SK-N-SH (cell line): ENCODE results near the gene SAMD8. TPM values are rescaled to one million over a fixed set of nuclear protein-coding genes. Genes with fewer than 3 reads are reported as not detected.

ENCODE experiments used
- CTCF ChIA-PET: fragments of 300-600, 350-600 bp; formaldehyde crosslinking; extraction: SDS; loops from one replicate; lab custom pipeline; 2021; lab: Yijun Ruan, JAX
- POLR2A ChIA-PET: fragments of 350-600 bp; sonication (Branson Sonifier 250); formaldehyde crosslinking; extraction: SDS; loops from one replicate; lab custom pipeline; 2020; ENCODE audit warnings: antibody characterized with exemption, inconsistent platforms; lab: Yijun Ruan, JAX
- DNase-seq: peaks from one replicate; pipeline ENCODE4 v3.0.0; 2012
- H2AFZ ChIP-seq: fragments of 200-600 bp; sonication (generic); 2 replicates; pipeline ENCODE4 v1.8.1; 2016; ENCODE audit warnings: antibody characterized with exemption, mild to moderate bottlenecking, low read depth
- H3F3A ChIP-seq: fragments of 200-600 bp; sonication (generic); replicated peaks from 2 replicates; pipeline ENCODE3; 2016; ENCODE audit warnings: antibody characterized with exemption, mild to moderate bottlenecking; ENCODE audit not compliant: insufficient read depth
- H3K27ac ChIP-seq, 2 experiments: fragments of 200-500 bp in 1 of 2; fragments of 200-600 bp in 1 of 2; sonication (Bioruptor generic) in 1 of 2; sonication (generic), shearing (Covaris generic) in 1 of 2; 2 replicates each; pipeline versions ENCODE4 v1.5.1 to v1.6.1; 2014 to 2016; ENCODE audit warnings: low read depth in 2 of 2, inconsistent platforms in 1 of 2, low read length in 1 of 2, mild to moderate bottlenecking in 1 of 2, mixed read lengths in 1 of 2
- H3K27me3 ChIP-seq: fragments of 200-600 bp; sonication (generic), shearing (Covaris generic); 2 replicates; pipeline ENCODE4 v1.6.1; 2016; ENCODE audit warnings: mixed run types; ENCODE audit not compliant: insufficient read depth
- H3K36me3 ChIP-seq, 2 experiments: fragments of 200-500 bp in 1 of 2; fragments of 200-600 bp in 1 of 2; sonication (Bioruptor generic) in 1 of 2; sonication (generic) in 1 of 2; replicated peaks in 1 of 2; 2 replicates each; pipeline versions ENCODE3 to v1.5.1; 2014 to 2016; ENCODE audit warnings: low read length in 1 of 2, mild to moderate bottlenecking in 1 of 2; ENCODE audit not compliant: insufficient read depth in 2 of 2, control insufficient read depth in 1 of 2
- H3K4me1 ChIP-seq, 2 experiments: fragments of 200-500 bp in 1 of 2; fragments of 200-600 bp in 1 of 2; sonication (Bioruptor generic) in 1 of 2; sonication (generic), shearing (Covaris generic) in 1 of 2; 2 replicates each; pipeline versions ENCODE4 v1.5.1 to v1.6.1; 2014 to 2016; ENCODE audit warnings: low read depth in 1 of 2, low read length in 1 of 2, mixed run types in 1 of 2; ENCODE audit not compliant: insufficient read depth in 2 of 2, control insufficient read depth in 1 of 2
- H3K4me2 ChIP-seq: fragments of 200-600 bp; sonication (generic), shearing (Covaris generic); 2 replicates; pipeline ENCODE4 v1.6.1; 2017; ENCODE audit warnings: mixed run types
- H3K4me3 ChIP-seq, 2 experiments: fragments of 200-500 bp in 1 of 2; fragments of 200-600 bp in 1 of 2; sonication (Bioruptor generic) in 1 of 2; sonication (generic), shearing (Covaris generic) in 1 of 2; 2 replicates each; pipeline versions ENCODE4 v1.5.1 to v1.8.1; 2014 to 2016; ENCODE audit warnings: low read depth in 2 of 2, inconsistent platforms in 1 of 2, low read length in 1 of 2, mild to moderate bottlenecking in 1 of 2, mixed read lengths in 1 of 2, moderate library complexity in 1 of 2
- H3K79me2 ChIP-seq: fragments of 200-600 bp; sonication (generic); 2 replicates; pipeline ENCODE4 v1.8.1; 2017; ENCODE audit warnings: mild to moderate bottlenecking; ENCODE audit not compliant: insufficient read depth
- H3K9ac ChIP-seq: fragments of 200-600 bp; sonication (generic); 2 replicates; pipeline ENCODE4 v1.6.1; 2017; ENCODE audit warnings: mixed run types
- H3K9me2 ChIP-seq: fragments of 200-600 bp; sonication (generic); 2 replicates; pipeline ENCODE4 v1.6.1; 2017; ENCODE audit warnings: mixed run types
- H3K9me3 ChIP-seq: fragments of 200-600 bp; sonication (generic); 2 replicates; pipeline ENCODE4 v1.6.1; 2017; ENCODE audit warnings: mixed run types, mild to moderate bottlenecking, moderate library complexity
- H4K20me1 ChIP-seq: fragments of 200-600 bp; sonication (generic); 2 replicates; pipeline ENCODE4 v1.6.1; 2017; ENCODE audit warnings: mild to moderate bottlenecking, mixed run types; ENCODE audit not compliant: insufficient read depth
- EP300 ChIP-seq, 2 experiments: IDR thresholded peaks; 2 replicates each; pipeline versions ENCODE4 v1.4.0 to v1.6.1; 2012; ENCODE audit warnings: borderline replicate concordance in 1 of 2, low read depth in 1 of 2, low read length in 1 of 2
- EZH2phosphoT487 ChIP-seq: fragments of 200-600 bp; sonication (generic); IDR thresholded peaks from 2 replicates; pipeline ENCODE4 v1.6.1; 2017; ENCODE audit warnings: low read depth, mixed run types, mild to moderate bottlenecking, antibody characterized with exemption, moderate library complexity, borderline replicate concordance
- GABPA ChIP-seq: IDR thresholded peaks from 2 replicates; pipeline ENCODE4 v1.4.0; 2012; ENCODE audit warnings: low read depth, mild to moderate bottlenecking
- JUND ChIP-seq: IDR thresholded peaks from 2 replicates; pipeline ENCODE4 v1.4.0; 2012
- RAD21 ChIP-seq: IDR thresholded peaks from 2 replicates; pipeline ENCODE4 v1.6.1; 2012; ENCODE audit warnings: mild to moderate bottlenecking, low read length
- SMC3 ChIP-seq: IDR thresholded peaks from 2 replicates; pipeline ENCODE4 v1.6.1; 2012; ENCODE audit warnings: low read depth, low read length, improper control_type of control experiment
- TAF1 ChIP-seq: IDR thresholded peaks from 2 replicates; pipeline ENCODE4 v1.6.1; 2012; ENCODE audit warnings: low read depth, mild to moderate bottlenecking, low read length, moderate library complexity, borderline replicate concordance
- YY1 ChIP-seq: IDR thresholded peaks from 2 replicates; pipeline ENCODE4 v1.4.0; 2012; ENCODE audit warnings: low read depth, mild to moderate bottlenecking
- WGBS: methylation state at CpG from one replicate; pipeline ENCODE4 v1.1.6; 2017; ENCODE audit warnings: low lambda C conversion rate; 5-methylcytosine and 5-hydroxymethylcytosine counted together
- polyA plus RNA-seq, 3 experiments: library from polyadenylated mRNA; depleted of rRNA; stranded (reverse); fragments of >200 nt; gene quantifications; 2 replicates each; pipeline ENCODE4 v1.2.3, GENCODE V29; 2012
- TF ChIP-seq, protein P1 (sequence below): IDR thresholded peaks from 2 replicates; pipeline ENCODE4 v1.6.1; 2012; ENCODE audit warnings: mild to moderate bottlenecking, low read depth, low read length, moderate library complexity
- TF ChIP-seq, protein P2 (sequence below): fragments of 150-350 bp; IDR thresholded peaks from 2 replicates; pipeline ENCODE4 v1.6.1; 2017; ENCODE audit warnings: antibody characterized with exemption, low read length, low read depth, borderline replicate concordance
- TF ChIP-seq, protein P3 (sequence below): IDR thresholded peaks from 2 replicates; pipeline ENCODE4; 2012

SAMD8 gene
- polyA plus RNA-seq, 1 of the 3 experiments (the other 2 are of a cell fraction) = 9.7 TPM

GRCh38 chr10:75103881-75104686 lies 7.4 kb upstream of the SAMD8 start:
- H3K4me2 ChIP-seq = no peak overlapping the region
- no peak for DNase-seq
- ChIA-PET CTCF (interaction anchor here (0.6 to 1.8 kb wide), 6 partner anchors 132 to 862 kb away, joined by 3 to 10 read pairs (median 4); partner anchors contain the start of gene COMTD1), POLR2A (no interaction called here)
- H3K9me3 ChIP-seq = no peaks in the 10 kb centered on the region
- no peaks in the 10 kb centered on the region for H3K79me2 ChIP-seq
- H3K9ac ChIP-seq = no peak overlapping the region
- no peaks in the 10 kb centered on the region for H3K27me3 ChIP-seq
- WGBS = 100% methylated on average over 3 of the region's 6 CpGs
- peaks cover 0 to 5% of the 10 kb centered on the region in 2 experiments; a peak in 1 of 4 replicates for H3K4me1 ChIP-seq
- H3K9me2 ChIP-seq = no peaks in the 10 kb centered on the region
- no peak overlapping the region for H2AFZ ChIP-seq
- H4K20me1 ChIP-seq = no peaks in the 10 kb centered on the region
- no peaks in the 10 kb centered on the region for H3F3A ChIP-seq
- TF ChIP-seq SMC3 (no peak), YY1 (no peak), GABPA (no peak), EZH2phosphoT487 (no peak)
- TF ChIP-seq, protein P1, sequence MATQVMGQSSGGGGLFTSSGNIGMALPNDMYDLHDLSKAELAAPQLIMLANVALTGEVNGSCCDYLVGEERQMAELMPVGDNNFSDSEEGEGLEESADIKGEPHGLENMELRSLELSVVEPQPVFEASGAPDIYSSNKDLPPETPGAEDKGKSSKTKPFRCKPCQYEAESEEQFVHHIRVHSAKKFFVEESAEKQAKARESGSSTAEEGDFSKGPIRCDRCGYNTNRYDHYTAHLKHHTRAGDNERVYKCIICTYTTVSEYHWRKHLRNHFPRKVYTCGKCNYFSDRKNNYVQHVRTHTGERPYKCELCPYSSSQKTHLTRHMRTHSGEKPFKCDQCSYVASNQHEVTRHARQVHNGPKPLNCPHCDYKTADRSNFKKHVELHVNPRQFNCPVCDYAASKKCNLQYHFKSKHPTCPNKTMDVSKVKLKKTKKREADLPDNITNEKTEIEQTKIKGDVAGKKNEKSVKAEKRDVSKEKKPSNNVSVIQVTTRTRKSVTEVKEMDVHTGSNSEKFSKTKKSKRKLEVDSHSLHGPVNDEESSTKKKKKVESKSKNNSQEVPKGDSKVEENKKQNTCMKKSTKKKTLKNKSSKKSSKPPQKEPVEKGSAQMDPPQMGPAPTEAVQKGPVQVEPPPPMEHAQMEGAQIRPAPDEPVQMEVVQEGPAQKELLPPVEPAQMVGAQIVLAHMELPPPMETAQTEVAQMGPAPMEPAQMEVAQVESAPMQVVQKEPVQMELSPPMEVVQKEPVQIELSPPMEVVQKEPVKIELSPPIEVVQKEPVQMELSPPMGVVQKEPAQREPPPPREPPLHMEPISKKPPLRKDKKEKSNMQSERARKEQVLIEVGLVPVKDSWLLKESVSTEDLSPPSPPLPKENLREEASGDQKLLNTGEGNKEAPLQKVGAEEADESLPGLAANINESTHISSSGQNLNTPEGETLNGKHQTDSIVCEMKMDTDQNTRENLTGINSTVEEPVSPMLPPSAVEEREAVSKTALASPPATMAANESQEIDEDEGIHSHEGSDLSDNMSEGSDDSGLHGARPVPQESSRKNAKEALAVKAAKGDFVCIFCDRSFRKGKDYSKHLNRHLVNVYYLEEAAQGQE = no peak
- H3K27ac ChIP-seq = no peak overlapping the region
- no peak overlapping the region for H3K4me3 ChIP-seq
- H3K36me3 ChIP-seq = no peaks in the 10 kb centered on the region

DNA sequence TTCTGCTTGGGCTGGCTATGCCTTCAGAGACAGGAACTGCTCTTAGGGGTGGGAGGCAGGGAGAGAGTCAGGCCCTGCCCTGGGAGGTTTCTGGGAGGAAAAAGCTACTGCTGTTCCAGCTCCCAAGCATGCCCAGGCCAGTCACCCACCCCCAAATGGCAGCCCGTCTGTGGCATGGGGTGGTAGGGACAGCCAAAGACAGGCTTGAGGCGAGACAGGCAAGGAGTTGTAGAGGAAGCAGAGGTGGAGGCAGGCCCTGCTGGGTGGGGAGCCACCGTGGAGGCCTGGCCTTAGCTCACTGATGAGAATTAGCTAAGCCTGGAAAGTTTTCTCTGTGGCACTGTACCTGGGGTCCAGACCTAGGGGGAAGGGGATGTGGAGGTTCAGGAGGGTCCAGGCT lies 6.6 kb upstream of the SAMD8 start:
- CTCF ChIA-PET = interaction anchor here (1.0 to 1.8 kb wide), 4 partner anchors 131 to 863 kb away, joined by 3 to 6 read pairs (median 4); partner anchors contain the start of gene COMTD1
- H2AFZ ChIP-seq = no peak overlapping the region
- no peaks in the 10 kb centered on the region for H4K20me1 ChIP-seq
- H3K27ac ChIP-seq = no peak overlapping the region
- WGBS = 63% methylated on average over 3 of the region's 3 CpGs
- H3K27me3 ChIP-seq = no peaks in the 10 kb centered on the region
- H3K9ac ChIP-seq = no peak overlapping the region
- no peak overlapping the region for H3K4me3 ChIP-seq
- no peak overlapping the region for H3K4me2 ChIP-seq
- no peaks in the 10 kb centered on the region for H3K36me3 ChIP-seq
- H3K9me3 ChIP-seq = no peaks in the 10 kb centered on the region
- no peak for TF ChIP-seq TAF1
- TF ChIP-seq, protein P1 = no peak
- no peak for TF ChIP-seq EP300 (IDR thresholded peaks at IDR 0.05; ENCODE audit: borderline replicate concordance in 1 of 2, low read depth in 1 of 2, low read length in 1 of 2)
- TF ChIP-seq, protein P2, sequence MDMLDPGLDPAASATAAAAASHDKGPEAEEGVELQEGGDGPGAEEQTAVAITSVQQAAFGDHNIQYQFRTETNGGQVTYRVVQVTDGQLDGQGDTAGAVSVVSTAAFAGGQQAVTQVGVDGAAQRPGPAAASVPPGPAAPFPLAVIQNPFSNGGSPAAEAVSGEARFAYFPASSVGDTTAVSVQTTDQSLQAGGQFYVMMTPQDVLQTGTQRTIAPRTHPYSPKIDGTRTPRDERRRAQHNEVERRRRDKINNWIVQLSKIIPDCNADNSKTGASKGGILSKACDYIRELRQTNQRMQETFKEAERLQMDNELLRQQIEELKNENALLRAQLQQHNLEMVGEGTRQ = no peak
- no peak for TF ChIP-seq JUND
- TF ChIP-seq, protein P3, sequence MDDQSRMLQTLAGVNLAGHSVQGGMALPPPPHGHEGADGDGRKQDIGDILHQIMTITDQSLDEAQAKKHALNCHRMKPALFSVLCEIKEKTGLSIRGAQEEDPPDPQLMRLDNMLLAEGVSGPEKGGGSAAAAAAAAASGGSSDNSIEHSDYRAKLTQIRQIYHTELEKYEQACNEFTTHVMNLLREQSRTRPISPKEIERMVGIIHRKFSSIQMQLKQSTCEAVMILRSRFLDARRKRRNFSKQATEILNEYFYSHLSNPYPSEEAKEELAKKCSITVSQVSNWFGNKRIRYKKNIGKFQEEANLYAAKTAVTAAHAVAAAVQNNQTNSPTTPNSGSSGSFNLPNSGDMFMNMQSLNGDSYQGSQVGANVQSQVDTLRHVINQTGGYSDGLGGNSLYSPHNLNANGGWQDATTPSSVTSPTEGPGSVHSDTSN = no peak
- no peak for TF ChIP-seq RAD21
- no peak for DNase-seq
- H3F3A ChIP-seq = no peaks in the 10 kb centered on the region
- POLR2A ChIA-PET = no interaction called here
- no peaks in the 10 kb centered on the region for H3K9me2 ChIP-seq
- H3K4me1 ChIP-seq = peaks cover 0 to 2% of the 10 kb centered on the region in 2 experiments; a peak in 1 of 4 replicates
- no peaks in the 10 kb centered on the region for H3K79me2 ChIP-seq
